HG03175 (cell line): ENCODE measurements around the gene ZNF593OS.

Experiments used
- ATAC-seq: cut with Tn5 transposase; IDR thresholded peaks from one replicate; pipeline ENCODE4 v1.9.1; 2021; ENCODE audit warnings: mild to moderate bottlenecking, moderate library complexity; ENCODE audit not compliant: unreplicated experiment

The ZNF593OS gene

GRCh38 chr1:26160527-26161414 is 10.9 kb downstream of the ZNF593OS start:
- ATAC-seq, result no peak

GRCh38 chr1:26159743-26160039 is 11.9 kb downstream of the ZNF593OS start:
- no peak for ATAC-seq

GRCh38 chr1:26158908-26159742 is 12.5 kb downstream of the ZNF593OS start, which contains the start of gene FAM110D:
FAM110D (plus strand) TSS chr1:26159079; CDS start chr1:26161292, 2,213 bp downstream.
- no peak for ATAC-seq

DNA sequence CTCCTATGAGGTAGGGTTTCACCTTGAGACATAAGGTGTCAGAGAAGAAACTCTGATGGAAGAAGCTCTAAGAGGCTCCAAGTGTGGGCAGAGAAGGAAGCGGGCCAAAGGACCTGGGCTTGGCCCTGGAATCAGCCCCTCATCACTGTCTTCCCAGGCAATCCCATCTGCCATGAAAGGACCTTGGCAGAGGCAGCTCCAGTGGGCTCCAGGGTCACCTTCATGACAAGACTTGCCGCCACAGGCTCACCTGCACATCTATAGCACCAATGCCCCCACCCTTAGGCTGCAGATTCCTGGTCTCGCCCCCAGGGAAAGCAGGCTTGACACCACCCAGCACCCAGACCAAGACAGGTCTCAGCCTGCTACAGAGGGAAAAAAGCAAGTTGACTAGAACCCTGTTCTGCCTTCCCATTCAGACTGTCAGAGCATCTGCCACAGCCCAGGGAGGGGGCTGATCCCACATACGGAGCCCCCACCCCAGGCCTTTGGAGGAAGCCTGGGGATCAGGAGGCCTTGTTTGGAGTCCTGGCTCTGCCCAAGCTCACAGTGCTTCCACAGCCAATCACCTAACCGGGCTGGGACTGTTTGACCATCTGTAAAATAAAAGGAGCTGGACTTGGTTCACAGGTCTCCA is 13.2 kb downstream of the ZNF593OS start:
- ATAC-seq, result no peak

GRCh38 chr1:26156285-26157038 is 15.2 kb downstream of the ZNF593OS start:
- ATAC-seq, result no peak

- ATAC-seq, result no peak
Measured at GRCh38 chr1:26155370-26156284, 16.0 kb downstream of the ZNF593OS start.

DNA sequence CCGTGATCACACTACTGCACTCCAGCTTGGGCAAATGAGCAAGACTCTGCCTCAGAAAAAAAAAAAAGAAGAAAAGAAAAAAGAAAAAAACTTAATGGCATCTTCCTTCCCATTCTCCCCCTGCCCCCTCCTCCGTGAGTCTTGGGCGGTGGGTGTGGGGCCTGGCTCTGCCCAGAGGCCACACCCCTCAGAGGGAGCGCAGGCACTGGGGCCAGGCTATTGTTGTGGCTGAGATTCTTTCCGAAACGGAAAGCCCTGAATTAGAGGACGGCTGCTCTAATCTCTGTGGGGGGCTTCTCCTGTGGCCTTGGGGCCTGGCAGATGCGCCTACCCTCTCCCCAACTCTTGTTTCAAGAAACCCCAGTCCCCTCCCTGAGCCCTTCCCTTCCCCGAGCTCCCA is 16.9 kb downstream of the ZNF593OS start:
- ATAC-seq, result no peak

- ATAC-seq, result no peak
Measured at GRCh38 chr1:26153966-26154532, 17.6 kb downstream of the ZNF593OS start.

- no peak for ATAC-seq
Measured at GRCh38 chr1:26148887-26149286, 22.7 kb downstream of the ZNF593OS start.

DNA sequence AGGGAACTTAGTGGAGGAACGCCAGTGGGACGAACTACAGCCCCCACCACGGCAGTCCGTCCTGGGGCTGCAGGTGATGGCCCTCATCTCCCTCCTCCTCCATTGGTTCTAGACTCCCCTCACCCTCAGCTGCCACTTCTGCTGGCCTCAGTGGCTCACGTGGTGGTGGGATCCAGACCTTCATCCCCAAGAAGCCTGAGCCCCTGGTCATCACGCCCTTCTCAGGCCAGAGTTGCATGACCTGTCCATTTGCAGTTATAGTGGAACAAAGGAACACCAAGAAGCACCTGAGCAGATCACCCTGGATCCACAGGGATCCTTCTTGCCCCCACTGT is 25.7 kb downstream of the ZNF593OS start:
- ATAC-seq, result no peak

GRCh38 chr1:26145041-26145959 is 26.3 kb downstream of the ZNF593OS start:
- no peak for ATAC-seq

- ATAC-seq, result no peak
Measured at GRCh38 chr1:26142159-26142558, 29.5 kb downstream of the ZNF593OS start.

DNA sequence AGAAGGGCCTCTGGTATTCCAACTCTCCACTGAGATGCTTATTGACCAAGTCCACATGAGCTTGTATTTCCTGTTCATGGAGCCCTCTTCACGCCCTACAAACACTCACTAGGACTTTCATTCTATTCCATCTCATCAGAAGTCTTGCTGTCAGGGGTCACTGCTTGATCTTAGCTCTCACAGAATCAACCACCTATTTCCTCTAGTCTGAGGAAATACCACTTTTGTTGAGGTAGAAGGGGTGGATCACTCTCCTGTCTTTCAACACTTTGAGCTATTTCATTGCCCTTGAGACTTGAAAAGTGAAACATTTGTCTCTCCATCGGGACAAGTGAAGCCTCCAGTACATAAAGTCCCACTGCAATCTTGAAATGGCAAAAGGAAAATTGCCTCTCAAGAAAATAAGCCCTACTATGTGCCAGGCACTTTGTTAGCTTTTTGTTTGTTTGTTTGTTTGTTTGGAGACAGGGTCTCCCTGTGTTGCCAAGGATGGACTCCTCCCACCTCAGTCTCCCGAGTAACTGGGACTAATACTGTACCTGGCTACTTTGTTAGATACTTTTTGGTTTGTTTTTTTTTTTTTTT is 32.6 kb downstream of the ZNF593OS start:
- no peak for ATAC-seq

DNA sequence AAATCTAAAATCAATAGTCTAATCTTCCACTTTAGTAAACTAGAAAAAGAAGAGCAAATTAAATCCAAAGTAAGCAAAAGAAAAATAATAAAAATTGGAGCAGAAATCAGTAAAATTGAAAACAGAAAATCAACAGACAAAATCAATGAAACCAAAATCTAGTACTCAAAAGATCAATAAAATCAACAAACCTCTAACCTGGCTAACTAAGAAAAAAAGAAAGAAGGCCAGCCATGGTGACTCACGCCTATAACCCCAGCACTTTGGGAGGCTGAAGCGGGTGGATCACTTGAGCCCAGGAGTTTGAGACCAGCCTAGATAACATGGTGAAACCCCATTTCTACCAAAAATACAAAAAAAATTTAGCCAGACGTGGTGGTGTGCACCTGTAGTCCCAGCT is 37.2 kb downstream of the ZNF593OS start:
- no peak for ATAC-seq

DNA sequence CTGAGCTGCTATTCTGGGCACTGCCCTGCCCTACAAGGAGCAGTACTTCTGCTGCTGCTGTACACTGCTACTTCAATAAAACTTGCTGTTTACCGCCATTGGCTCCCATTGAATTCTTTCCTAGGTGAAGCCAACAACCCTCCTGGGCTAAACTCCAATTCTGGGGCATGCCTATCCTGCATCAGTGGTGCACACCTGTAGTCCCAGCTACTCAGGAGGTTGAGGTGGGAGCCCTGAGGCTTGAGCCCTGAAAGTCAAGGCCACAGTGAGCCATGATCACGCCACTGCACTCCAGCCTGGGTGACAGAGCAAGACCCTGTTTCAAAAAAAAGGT is 38.8 kb downstream of the ZNF593OS start:
- no peak for ATAC-seq

- no peak for ATAC-seq
Measured at GRCh38 chr1:26132128-26132833, 39.4 kb downstream of the ZNF593OS start.

GRCh38 chr1:26130695-26131094 is 40.9 kb downstream of the ZNF593OS start:
- no peak for ATAC-seq

DNA sequence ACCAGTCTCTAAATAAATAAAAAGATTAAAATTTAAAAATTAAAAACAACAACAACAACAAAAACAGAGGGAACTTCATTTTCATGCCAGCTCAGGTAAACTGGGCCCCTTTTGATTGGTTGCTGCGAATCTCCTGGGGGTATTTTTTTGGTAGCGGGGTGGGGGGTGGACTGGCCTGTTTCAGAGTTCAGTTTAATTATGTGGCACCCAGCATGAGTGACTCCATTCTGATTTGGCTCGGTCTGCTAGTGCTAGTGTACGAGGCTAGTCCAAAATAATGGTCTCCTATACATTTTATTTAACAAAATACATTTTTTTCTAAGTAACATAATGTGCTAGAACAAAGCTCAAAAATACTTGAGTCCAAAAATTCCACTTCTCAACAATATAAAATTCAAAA is 41.9 kb downstream of the ZNF593OS start:
- no peak for ATAC-seq
